BLaER1 treated with 17β-estradiol and CSF1 and Interleukin-3, amounts not matched to agents 10 nM and 100 nM (cell line): ENCODE results near the gene FLAD1.

ENCODE experiments used
- H3K27ac ChIP-seq, 11 experiments: shearing (Covaris generic); formaldehyde crosslinking; 2 replicates each; pipeline ENCODE4 v1.8.1; 2022
- H3K27me3 ChIP-seq, 11 experiments: shearing (Covaris generic); formaldehyde crosslinking; 2 replicates each; pipeline ENCODE4 v1.8.1; 2022
- H3K36me3 ChIP-seq, 11 experiments: shearing (Covaris generic); formaldehyde crosslinking; 2 replicates each; pipeline ENCODE4 v1.8.1; 2022
- H3K4me1 ChIP-seq, 10 experiments: shearing (Covaris generic); formaldehyde crosslinking; 2 replicates each; pipeline ENCODE4 v1.8.1; 2022
- H3K4me2 ChIP-seq, 11 experiments: shearing (Covaris generic); formaldehyde crosslinking; 2 replicates each; pipeline ENCODE4 v1.8.1; 2022
- H3K4me3 ChIP-seq, 10 experiments: shearing (Covaris generic); formaldehyde crosslinking; 2 replicates each; pipeline ENCODE4 v1.8.1; 2022
- H3K9ac ChIP-seq, 11 experiments: shearing (Covaris generic); formaldehyde crosslinking; 2 replicates each; pipeline ENCODE4 v1.8.1; 2022
- H3K9me3 ChIP-seq, 11 experiments: shearing (Covaris generic); formaldehyde crosslinking; replicated peaks in 1 of 11; 2 replicates each; pipeline ENCODE4 v1.8.1; 2022
- H4K20me1 ChIP-seq, 11 experiments: shearing (Covaris generic); formaldehyde crosslinking; 2 replicates each; pipeline ENCODE4 v1.8.1; 2022
- Cebpa-rat ChIP-seq, 11 experiments: shearing (Covaris generic); IDR thresholded peaks; 2 replicates each; pipeline ENCODE4 v1.8.1; 2022

FLAD1 gene

DNA sequence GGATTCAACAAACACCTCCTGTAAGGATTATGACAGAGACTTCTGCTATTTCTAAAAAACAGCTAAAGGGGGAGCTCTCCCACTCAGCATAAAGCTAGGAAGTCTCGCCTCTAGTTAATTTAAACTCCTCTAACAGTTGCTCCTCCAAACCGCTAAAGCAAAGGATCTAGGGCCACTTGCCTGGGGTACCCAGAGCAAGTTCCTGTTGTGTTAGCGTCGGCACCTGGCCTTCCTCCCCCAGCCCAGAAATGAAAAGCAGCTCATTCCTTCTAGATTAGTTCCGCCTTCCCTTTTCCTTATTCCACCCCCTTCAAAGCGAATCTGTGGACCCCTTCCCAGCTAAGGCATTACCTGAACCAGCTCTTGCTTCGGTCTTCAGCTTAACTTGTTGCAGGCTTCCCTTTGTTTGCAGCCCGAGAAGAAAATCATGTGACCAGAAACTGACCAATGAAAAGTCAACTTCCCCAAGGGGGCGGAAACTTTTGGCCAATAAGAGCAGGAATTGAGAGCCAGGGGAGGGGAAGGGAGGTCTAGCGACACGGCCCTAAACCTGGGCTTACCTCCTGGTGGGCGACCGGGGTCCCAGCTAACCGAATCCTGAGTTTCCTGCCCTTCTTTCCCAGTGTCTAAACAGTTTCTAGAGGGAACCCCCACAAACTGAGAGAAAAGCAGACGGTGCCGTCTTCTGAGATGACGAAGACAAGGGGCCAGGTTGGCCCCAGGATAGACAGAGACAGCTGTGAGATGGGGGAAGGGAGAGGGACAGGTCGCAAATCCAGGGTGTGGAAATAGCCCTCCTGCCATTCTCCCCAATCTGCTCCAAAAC, 27.2 kb upstream of the FLAD1 start, which contains the start of gene PBXIP1:
Gene PBXIP1, minus strand, starts transcription at position 382 of the 826 bp plus-strand sequence. CDS start 2,378 bp downstream, outside the sequence.
- peak within 1 kb of the TSS; percentile 89 to 98 (median 96) for H3K4me2 ChIP-seq
- peak within 1 kb of the TSS; percentile 66 to 94 (median 86) for H3K27ac ChIP-seq
- H3K9me3 ChIP-seq: no peaks in the 10 kb centered on the region

DNA sequence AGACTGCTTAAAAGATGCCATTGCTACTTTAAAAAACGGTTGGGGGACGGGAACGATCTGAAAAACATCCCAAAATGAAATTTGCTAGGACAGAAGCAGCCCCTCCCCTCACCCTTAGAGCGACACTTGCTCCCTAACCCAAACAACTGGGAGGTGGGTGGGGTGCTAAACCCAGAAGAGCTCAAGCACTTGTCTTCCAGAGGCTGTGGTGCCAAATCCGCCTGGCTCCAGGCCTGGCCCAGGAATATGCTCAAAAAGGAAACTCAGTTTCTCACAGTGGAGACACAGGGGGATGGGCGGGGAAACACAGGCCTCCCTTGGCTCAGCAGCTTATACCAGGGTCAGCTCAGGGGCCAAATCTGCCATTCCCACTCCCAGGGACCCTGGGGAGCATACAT, 26.6 kb upstream of the FLAD1 start:
- Histone ChIP-seq H3K4me2 (peak overlapping the region; percentile 89 to 98 (median 96)), H3K27ac (peak overlapping the region; percentile 66 to 94 (median 86); a peak in 20 of 22 replicates), H3K27me3 (no peaks in the 10 kb centered on the region), H3K36me3 (peaks cover 18 to 32% (median 21%) of the 10 kb centered on the region in 11 experiments), H3K9ac (peak overlapping the region; percentile 74 to 86 (median 83); a peak in 21 of 22 replicates), H3K4me3 (peak overlapping the region; percentile 61 to 76 (median 71)), H3K4me1 (peaks cover 80 to 90% (median 86%) of the 10 kb centered on the region in 10 experiments), H4K20me1 (peaks cover 8 to 41% (median 23%) of the 10 kb centered on the region in 11 experiments; a peak in 13 of 22 replicates), H3K9me3 (no peaks in the 10 kb centered on the region)
- no peak for TF ChIP-seq Cebpa-rat (IDR thresholded peaks at IDR 0.05)

More for the DNA sequence above, 27.2 kb upstream of the FLAD1 start, which contains the start of gene PBXIP1:
- Histone ChIP-seq H3K27me3 (no peaks in the 10 kb centered on the region), H3K4me3 (peak within 1 kb of the TSS; percentile 61 to 76 (median 71)), H3K9ac (peak within 1 kb of the TSS; percentile 74 to 86 (median 83)), H3K36me3 (peaks cover 23 to 39% (median 27%) of the 10 kb centered on the region in 11 experiments), H3K4me1 (peaks cover 86 to 96% (median 92%) of the 10 kb centered on the region in 10 experiments), H4K20me1 (peaks cover 11 to 44% (median 27%) of the 10 kb centered on the region in 11 experiments; a peak in 13 of 22 replicates)
- TF ChIP-seq Cebpa-rat (IDR thresholded peaks at IDR 0.05): no peak

DNA sequence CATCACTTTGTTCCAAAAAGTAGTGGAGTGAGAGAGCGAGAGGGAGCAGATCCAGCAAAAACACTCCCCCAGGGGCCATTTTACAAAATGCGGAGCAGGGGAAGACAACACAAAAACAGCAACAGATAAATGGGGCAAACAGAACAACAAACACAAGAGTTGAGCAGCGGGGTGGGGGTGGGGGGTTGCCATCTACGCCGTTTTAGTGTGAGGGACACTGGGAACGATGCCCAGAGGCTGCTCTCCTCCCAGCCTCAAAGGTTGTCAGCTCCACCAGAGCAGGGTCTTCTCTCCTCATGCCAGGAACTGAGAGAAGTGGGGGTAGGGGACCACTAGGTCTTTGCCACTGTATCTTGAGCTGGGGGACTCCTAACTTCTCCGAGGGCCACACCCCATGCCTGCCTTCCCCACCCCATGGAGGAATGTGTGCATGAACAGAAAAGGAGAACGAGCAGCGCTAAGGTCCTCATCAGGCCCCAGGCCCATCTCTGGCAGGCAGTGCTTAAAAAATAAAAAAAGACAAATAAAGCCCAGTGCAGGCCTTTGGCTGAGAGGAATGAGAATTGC, 26.0 kb upstream of the FLAD1 start:
- H3K9me3 ChIP-seq: no peaks in the 10 kb centered on the region
- peaks cover 73 to 85% (median 80%) of the 10 kb centered on the region in 10 experiments for H3K4me1 ChIP-seq
- peak overlapping the region in 10 of 11 experiments; percentile 53 to 86 (median 83); a peak in 12 of 22 replicates for H3K9ac ChIP-seq
- peak overlapping the region in 1 of 10 experiments; percentile 71; a peak in 1 of 20 replicates for H3K4me3 ChIP-seq
- peaks cover 2 to 35% (median 17%) of the 10 kb centered on the region in 11 experiments; a peak in 11 of 22 replicates for H4K20me1 ChIP-seq
- H3K27me3 ChIP-seq: no peaks in the 10 kb centered on the region
- peak overlapping the region in 10 of 11 experiments; percentile 89 to 98 (median 96); a peak in 18 of 22 replicates for H3K4me2 ChIP-seq
- H3K27ac ChIP-seq: peak overlapping the region in 5 of 11 experiments; percentile 5 to 90 (median 82); a peak in 10 of 22 replicates
- no peak for TF ChIP-seq Cebpa-rat (IDR thresholded peaks at IDR 0.05)
- peaks cover 17 to 30% (median 20%) of the 10 kb centered on the region in 11 experiments for H3K36me3 ChIP-seq

DNA sequence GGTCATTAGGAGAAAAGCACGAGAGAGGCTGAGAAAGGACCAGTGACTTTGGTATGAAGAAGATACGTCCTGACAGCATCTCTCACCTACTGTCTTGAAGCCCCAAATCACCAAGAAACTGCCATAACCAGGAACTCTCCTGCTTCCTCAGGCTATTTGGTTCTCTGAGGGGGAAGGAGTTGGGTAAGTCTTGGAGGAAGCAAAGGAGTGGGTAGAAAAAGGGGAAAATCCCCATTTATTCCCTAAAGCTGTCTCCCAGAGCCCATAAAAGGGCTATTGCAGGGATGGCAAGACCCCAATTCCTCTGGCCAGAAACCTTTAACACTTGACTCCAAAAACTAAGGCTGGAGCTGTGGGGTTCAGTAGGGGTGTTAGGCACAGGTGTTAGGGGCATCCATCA, 25.1 kb upstream of the FLAD1 start:
- H3K4me3 ChIP-seq: 0 out of 20 replicates have a peak overlapping the region, but pooled peaks of 2 of the 10 experiments have one; percentile 3 to 7
- H3K4me1 ChIP-seq: peaks cover 72 to 85% (median 79%) of the 10 kb centered on the region in 10 experiments
- peak overlapping the region in 3 of 11 experiments; percentile 24 to 54 (median 38); a peak in 3 of 22 replicates for H3K27ac ChIP-seq
- no peaks in the 10 kb centered on the region for H3K27me3 ChIP-seq
- H3K9ac ChIP-seq: peak overlapping the region in 6 of 11 experiments; percentile 15 to 81 (median 48); a peak in 7 of 22 replicates
- no peaks in the 10 kb centered on the region for H3K9me3 ChIP-seq
- H4K20me1 ChIP-seq: peaks cover 0 to 26% (median 8%) of the 10 kb centered on the region in 11 experiments; a peak in 10 of 22 replicates
- TF ChIP-seq Cebpa-rat (IDR thresholded peaks at IDR 0.05): no peak
- peaks cover 17 to 32% (median 26%) of the 10 kb centered on the region in 11 experiments for H3K36me3 ChIP-seq
- peak overlapping the region in 7 of 11 experiments; percentile 5 to 97 (median 89); a peak in 9 of 22 replicates for H3K4me2 ChIP-seq

DNA sequence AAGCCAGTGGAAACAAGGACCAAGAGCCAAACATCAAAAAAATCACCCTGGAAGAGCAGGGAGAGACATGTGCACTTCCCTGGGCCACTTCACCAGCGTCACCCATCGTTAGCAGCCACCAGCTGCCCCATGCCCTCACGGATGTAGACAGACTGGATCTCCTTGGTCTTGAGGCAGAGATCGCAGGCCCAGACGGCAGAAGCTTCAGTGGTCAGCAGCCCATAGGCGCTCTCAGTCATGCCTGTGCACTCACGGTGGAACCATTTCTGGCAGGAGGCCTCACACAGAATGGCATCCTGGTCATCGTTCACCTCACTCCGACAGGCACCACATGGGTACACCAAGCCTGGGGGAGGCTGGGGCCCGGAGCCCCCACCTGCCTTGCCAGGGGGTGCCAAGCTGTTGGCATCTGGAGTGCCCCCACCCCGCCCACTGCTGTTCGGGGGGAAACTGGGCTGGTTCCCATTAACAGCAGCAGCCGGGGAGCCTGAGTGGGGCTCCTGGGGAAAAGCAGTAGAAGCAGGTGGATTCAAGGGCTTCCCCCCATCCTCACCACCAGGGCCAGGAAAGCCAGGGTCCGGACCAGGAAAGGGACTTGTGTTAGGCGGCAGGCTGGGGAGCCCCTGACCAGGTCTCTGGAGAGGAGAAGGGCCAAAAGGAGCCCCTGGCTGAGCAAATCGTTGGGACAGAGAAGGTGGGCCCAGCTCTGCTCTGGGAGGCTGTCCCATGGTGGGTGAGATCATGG, 24.3 kb upstream of the FLAD1 start:
- Histone ChIP-seq H3K4me3 (peak overlapping the region in 3 of 10 experiments; percentile 6 to 79 (median 72); a peak in 2 of 20 replicates), H3K27ac (peak overlapping the region in 4 of 11 experiments; percentile 17 to 54 (median 31); a peak in 5 of 22 replicates), H3K27me3 (no peaks in the 10 kb centered on the region), H3K9me3 (no peaks in the 10 kb centered on the region), H3K4me1 (peaks cover 72 to 85% (median 79%) of the 10 kb centered on the region in 10 experiments), H3K36me3 (peaks cover 25 to 40% (median 34%) of the 10 kb centered on the region in 11 experiments), H3K4me2 (peak overlapping the region in 9 of 11 experiments; percentile 5 to 99 (median 89); a peak in 10 of 22 replicates), H4K20me1 (peaks cover 0 to 20% (median 6%) of the 10 kb centered on the region in 11 experiments; a peak in 10 of 22 replicates), H3K9ac (peak overlapping the region in 8 of 11 experiments; percentile 12 to 74 (median 36); a peak in 8 of 22 replicates)
- TF ChIP-seq Cebpa-rat (IDR thresholded peaks at IDR 0.05): no peak

DNA sequence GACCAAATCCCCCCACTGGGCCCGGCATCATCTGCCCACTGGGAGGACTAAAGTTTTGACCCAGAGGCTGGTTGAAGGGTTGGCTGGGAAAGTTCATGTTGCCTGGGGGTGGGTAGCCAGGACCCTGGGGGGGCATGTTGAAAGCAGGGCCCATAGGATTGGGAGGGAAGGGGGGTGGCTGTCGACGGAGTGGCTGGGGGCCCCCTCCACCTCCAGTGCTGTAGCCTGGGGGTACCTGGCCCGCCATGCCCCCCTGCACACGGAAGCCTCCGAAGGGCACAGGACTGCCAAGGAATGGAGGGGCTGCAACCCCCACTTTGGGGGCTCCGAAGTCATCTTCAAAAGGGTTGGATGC, 23.7 kb upstream of the FLAD1 start:
- no peak for TF ChIP-seq Cebpa-rat (IDR thresholded peaks at IDR 0.05)
- H3K27me3 ChIP-seq: no peaks in the 10 kb centered on the region
- H4K20me1 ChIP-seq: peaks cover 0 to 20% (median 5%) of the 10 kb centered on the region in 11 experiments; a peak in 10 of 22 replicates
- no peaks in the 10 kb centered on the region for H3K9me3 ChIP-seq
- H3K9ac ChIP-seq: peak overlapping the region in 6 of 11 experiments; percentile 10 to 74 (median 26); a peak in 7 of 22 replicates
- peak overlapping the region in 5 of 10 experiments; percentile 6 to 81 (median 72); a peak in 5 of 20 replicates for H3K4me3 ChIP-seq
- H3K4me1 ChIP-seq: peaks cover 72 to 85% (median 78%) of the 10 kb centered on the region in 10 experiments
- H3K27ac ChIP-seq: peak overlapping the region in 4 of 11 experiments; percentile 17 to 54 (median 31); a peak in 4 of 22 replicates
- peak overlapping the region; percentile 21 to 99 (median 92); a peak in 16 of 22 replicates for H3K4me2 ChIP-seq
- peaks cover 31 to 45% (median 39%) of the 10 kb centered on the region in 11 experiments for H3K36me3 ChIP-seq

DNA sequence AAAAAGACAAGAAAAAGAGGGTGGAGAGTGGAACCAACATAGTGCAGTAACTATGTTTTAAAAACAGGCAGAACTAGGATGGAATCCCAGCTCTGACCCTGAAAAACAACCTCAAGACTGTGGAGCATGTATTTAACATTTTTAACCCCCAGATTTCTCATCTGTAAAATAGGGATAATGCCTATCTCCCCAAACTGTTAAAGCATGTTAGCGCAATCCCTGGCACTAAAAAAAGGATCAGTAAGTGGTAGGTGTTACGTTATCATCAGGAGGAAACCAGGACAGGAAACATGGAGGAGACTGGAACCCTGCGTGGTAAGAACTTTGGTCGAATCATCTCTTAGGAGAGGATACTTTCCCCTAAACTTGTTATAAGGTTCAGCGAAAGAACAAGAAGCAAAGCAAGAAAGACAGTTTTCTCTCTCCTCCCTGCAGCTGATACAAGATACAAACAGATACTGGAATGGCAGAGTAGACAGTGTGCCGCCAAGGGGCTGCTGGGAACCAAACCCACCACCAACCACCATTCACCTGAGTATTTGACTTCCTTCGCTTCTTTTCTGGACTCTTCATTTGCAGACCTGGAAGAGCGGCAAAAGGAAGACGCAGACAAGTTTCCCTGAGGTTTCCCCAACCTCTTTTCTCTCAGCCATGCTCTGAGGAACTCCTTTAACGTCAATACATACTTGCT, 22.6 kb upstream of the FLAD1 start:
- peaks cover 0 to 25% (median 7%) of the 10 kb centered on the region in 11 experiments; a peak in 11 of 22 replicates for H4K20me1 ChIP-seq
- peak overlapping the region; percentile 89 to 99 (median 94) for H3K4me2 ChIP-seq
- peaks cover 63 to 85% (median 70%) of the 10 kb centered on the region in 10 experiments for H3K4me1 ChIP-seq
- peaks cover 42 to 57% (median 51%) of the 10 kb centered on the region in 11 experiments for H3K36me3 ChIP-seq
- no peaks in the 10 kb centered on the region for H3K9me3 ChIP-seq
- no peaks in the 10 kb centered on the region for H3K27me3 ChIP-seq
- H3K4me3 ChIP-seq: peak overlapping the region; percentile 72 to 90 (median 80)
- peak overlapping the region in 10 of 11 experiments; percentile 93 to 99 (median 98); a peak in 19 of 22 replicates for H3K27ac ChIP-seq
- TF ChIP-seq Cebpa-rat (IDR thresholded peaks at IDR 0.05): no peak
- peak overlapping the region; percentile 92 to 99 (median 97) for H3K9ac ChIP-seq
